Measurements from ENCODE around the gene CD36.

CD36 gene

DNA sequence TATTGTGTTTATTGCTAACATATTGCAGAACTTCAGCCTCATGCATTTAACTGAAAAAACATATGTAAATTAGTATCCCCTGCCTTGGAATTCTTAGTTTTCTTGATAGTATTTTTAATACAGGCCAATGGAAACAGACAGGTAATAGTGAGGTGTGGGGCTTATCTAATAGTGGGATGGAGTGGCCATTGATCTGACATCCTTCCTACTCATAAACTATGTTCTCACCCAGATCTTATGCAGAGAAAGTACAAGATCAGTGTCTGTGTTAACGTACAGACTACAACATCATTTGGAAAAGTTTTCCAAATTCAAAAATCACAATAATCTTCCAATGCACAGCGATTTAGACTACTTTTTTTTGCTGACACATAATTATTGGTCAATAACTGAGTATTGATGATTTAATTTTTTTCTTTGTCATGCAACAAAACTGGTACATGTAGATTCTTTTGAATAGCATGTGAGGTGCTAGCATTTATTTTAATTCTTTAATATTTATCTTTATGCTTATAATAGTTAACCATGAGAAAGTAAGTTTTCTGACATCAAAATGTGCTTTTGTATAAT is 9.7 kb downstream of the CD36 start:
- TF ChIP-seq, protein P1, sequence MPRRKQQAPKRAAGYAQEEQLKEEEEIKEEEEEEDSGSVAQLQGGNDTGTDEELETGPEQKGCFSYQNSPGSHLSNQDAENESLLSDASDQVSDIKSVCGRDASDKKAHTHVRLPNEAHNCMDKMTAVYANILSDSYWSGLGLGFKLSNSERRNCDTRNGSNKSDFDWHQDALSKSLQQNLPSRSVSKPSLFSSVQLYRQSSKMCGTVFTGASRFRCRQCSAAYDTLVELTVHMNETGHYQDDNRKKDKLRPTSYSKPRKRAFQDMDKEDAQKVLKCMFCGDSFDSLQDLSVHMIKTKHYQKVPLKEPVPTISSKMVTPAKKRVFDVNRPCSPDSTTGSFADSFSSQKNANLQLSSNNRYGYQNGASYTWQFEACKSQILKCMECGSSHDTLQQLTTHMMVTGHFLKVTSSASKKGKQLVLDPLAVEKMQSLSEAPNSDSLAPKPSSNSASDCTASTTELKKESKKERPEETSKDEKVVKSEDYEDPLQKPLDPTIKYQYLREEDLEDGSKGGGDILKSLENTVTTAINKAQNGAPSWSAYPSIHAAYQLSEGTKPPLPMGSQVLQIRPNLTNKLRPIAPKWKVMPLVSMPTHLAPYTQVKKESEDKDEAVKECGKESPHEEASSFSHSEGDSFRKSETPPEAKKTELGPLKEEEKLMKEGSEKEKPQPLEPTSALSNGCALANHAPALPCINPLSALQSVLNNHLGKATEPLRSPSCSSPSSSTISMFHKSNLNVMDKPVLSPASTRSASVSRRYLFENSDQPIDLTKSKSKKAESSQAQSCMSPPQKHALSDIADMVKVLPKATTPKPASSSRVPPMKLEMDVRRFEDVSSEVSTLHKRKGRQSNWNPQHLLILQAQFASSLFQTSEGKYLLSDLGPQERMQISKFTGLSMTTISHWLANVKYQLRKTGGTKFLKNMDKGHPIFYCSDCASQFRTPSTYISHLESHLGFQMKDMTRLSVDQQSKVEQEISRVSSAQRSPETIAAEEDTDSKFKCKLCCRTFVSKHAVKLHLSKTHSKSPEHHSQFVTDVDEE (CRISPR knock-in tag; IDR thresholded peaks at IDR 0.05): no peak
- TF ChIP-seq ISL1 (CRISPR knock-in tag; IDR thresholded peaks at IDR 0.05) (no peak), GLIS3 (CRISPR knock-in tag; IDR thresholded peaks at IDR 0.05) (no peak), ZNF565 (CRISPR knock-in tag; conservative IDR thresholded peaks at IDR 0.05; ENCODE audit: low read depth) (no peak), CSDC2 (CRISPR knock-in tag; IDR thresholded peaks at IDR 0.05) (no peak), OSR1 (CRISPR knock-in tag; IDR thresholded peaks at IDR 0.05) (no peak), ZNF8 (CRISPR knock-in tag; IDR thresholded peaks at IDR 0.05) (no peak), ARNTL (CRISPR knock-in tag; IDR thresholded peaks at IDR 0.05; ENCODE audit: borderline replicate concordance, low read depth) (no peak), TOX (CRISPR knock-in tag; IDR thresholded peaks at IDR 0.05; ENCODE audit: borderline replicate concordance) (no peak), TCF4 (CRISPR knock-in tag; IDR thresholded peaks at IDR 0.05; ENCODE audit: borderline replicate concordance) (no peak), ZNF70 (CRISPR knock-in tag; IDR thresholded peaks at IDR 0.05) (no peak), PPARA (CRISPR knock-in tag; IDR thresholded peaks at IDR 0.05; ENCODE audit: borderline replicate concordance) (no peak)
- TF ChIP-seq, protein P2, sequence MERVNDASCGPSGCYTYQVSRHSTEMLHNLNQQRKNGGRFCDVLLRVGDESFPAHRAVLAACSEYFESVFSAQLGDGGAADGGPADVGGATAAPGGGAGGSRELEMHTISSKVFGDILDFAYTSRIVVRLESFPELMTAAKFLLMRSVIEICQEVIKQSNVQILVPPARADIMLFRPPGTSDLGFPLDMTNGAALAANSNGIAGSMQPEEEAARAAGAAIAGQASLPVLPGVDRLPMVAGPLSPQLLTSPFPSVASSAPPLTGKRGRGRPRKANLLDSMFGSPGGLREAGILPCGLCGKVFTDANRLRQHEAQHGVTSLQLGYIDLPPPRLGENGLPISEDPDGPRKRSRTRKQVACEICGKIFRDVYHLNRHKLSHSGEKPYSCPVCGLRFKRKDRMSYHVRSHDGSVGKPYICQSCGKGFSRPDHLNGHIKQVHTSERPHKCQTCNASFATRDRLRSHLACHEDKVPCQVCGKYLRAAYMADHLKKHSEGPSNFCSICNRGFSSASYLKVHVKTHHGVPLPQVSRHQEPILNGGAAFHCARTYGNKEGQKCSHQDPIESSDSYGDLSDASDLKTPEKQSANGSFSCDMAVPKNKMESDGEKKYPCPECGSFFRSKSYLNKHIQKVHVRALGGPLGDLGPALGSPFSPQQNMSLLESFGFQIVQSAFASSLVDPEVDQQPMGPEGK (CRISPR knock-in tag; IDR thresholded peaks at IDR 0.05; ENCODE audit: borderline replicate concordance): no peak
- TF ChIP-seq, protein P3, sequence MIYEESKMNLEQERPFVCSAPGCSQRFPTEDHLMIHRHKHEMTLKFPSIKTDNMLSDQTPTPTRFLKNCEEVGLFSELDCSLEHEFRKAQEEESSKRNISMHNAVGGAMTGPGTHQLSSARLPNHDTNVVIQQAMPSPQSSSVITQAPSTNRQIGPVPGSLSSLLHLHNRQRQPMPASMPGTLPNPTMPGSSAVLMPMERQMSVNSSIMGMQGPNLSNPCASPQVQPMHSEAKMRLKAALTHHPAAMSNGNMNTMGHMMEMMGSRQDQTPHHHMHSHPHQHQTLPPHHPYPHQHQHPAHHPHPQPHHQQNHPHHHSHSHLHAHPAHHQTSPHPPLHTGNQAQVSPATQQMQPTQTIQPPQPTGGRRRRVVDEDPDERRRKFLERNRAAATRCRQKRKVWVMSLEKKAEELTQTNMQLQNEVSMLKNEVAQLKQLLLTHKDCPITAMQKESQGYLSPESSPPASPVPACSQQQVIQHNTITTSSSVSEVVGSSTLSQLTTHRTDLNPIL (CRISPR knock-in tag; IDR thresholded peaks at IDR 0.05; ENCODE audit: low read depth): no peak
- TF ChIP-seq, protein P4, sequence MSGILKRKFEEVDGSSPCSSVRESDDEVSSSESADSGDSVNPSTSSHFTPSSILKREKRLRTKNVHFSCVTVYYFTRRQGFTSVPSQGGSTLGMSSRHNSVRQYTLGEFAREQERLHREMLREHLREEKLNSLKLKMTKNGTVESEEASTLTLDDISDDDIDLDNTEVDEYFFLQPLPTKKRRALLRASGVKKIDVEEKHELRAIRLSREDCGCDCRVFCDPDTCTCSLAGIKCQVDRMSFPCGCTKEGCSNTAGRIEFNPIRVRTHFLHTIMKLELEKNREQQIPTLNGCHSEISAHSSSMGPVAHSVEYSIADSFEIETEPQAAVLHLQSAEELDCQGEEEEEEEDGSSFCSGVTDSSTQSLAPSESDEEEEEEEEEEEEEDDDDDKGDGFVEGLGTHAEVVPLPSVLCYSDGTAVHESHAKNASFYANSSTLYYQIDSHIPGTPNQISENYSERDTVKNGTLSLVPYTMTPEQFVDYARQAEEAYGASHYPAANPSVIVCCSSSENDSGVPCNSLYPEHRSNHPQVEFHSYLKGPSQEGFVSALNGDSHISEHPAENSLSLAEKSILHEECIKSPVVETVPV (CRISPR knock-in tag; IDR thresholded peaks at IDR 0.05): no peak
- no peak for ATAC-seq

DNA sequence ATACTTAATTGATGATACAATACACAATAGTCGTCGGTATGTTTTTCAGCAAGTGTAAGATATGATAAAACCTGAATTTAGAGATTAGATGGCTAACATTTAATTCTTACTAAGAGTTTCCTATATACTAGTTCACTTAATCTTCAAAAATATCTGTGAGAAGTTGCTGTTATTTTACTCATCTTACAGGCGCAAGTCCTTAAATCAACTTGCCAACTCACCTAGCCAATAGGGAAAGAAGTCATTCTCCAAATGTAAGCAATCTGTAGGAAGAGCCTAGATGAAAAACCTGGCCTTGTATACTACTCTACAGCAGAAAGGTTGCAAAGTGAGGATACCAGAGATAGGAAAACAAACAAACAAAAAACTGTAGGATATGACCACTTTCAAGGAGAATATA is 10.6 kb downstream of the CD36 start:
- ATAC-seq: no peak
- no peak for TF ChIP-seq ZFP30 (CRISPR knock-in tag; IDR thresholded peaks at IDR 0.05)
- TF ChIP-seq, protein P2 (CRISPR knock-in tag; IDR thresholded peaks at IDR 0.05; ENCODE audit: borderline replicate concordance): no peak
- TF ChIP-seq ESRRG (CRISPR knock-in tag; IDR thresholded peaks at IDR 0.05): no peak
- TF ChIP-seq TCF4 (CRISPR knock-in tag; IDR thresholded peaks at IDR 0.05; ENCODE audit: borderline replicate concordance): no peak
- TF ChIP-seq, protein P4 (CRISPR knock-in tag; IDR thresholded peaks at IDR 0.05): no peak
- no peak for TF ChIP-seq ZNF565 (CRISPR knock-in tag; conservative IDR thresholded peaks at IDR 0.05; ENCODE audit: low read depth)
- no peak for TF ChIP-seq OSR1 (CRISPR knock-in tag; IDR thresholded peaks at IDR 0.05)
- TF ChIP-seq, protein P3 (CRISPR knock-in tag; IDR thresholded peaks at IDR 0.05; ENCODE audit: low read depth): no peak
- no peak for TF ChIP-seq RARB (CRISPR knock-in tag; IDR thresholded peaks at IDR 0.05)
- no peak for TF ChIP-seq BACH2 (CRISPR knock-in tag; IDR thresholded peaks at IDR 0.05; ENCODE audit: borderline replicate concordance)
- no peak for TF ChIP-seq ZNF8 (CRISPR knock-in tag; IDR thresholded peaks at IDR 0.05)
- TF ChIP-seq, protein P5, sequence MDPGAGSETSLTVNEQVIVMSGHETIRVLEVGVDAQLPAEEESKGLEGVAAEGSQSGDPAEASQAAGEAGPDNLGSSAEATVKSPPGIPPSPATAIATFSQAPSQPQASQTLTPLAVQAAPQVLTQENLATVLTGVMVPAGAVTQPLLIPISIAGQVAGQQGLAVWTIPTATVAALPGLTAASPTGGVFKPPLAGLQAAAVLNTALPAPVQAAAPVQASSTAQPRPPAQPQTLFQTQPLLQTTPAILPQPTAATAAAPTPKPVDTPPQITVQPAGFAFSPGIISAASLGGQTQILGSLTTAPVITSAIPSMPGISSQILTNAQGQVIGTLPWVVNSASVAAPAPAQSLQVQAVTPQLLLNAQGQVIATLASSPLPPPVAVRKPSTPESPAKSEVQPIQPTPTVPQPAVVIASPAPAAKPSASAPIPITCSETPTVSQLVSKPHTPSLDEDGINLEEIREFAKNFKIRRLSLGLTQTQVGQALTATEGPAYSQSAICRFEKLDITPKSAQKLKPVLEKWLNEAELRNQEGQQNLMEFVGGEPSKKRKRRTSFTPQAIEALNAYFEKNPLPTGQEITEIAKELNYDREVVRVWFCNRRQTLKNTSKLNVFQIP (CRISPR knock-in tag; IDR thresholded peaks at IDR 0.05; ENCODE audit: borderline replicate concordance, low read depth): no peak
- TF ChIP-seq ZNF70 (CRISPR knock-in tag; IDR thresholded peaks at IDR 0.05): no peak
- no peak for TF ChIP-seq ZFP3 (CRISPR knock-in tag; IDR thresholded peaks at IDR 0.05)
- no peak for TF ChIP-seq ZC3H10 (CRISPR knock-in tag; IDR thresholded peaks at IDR 0.05)
- no peak for TF ChIP-seq ARNTL (CRISPR knock-in tag; IDR thresholded peaks at IDR 0.05; ENCODE audit: borderline replicate concordance, low read depth)
- TF ChIP-seq CSDC2 (CRISPR knock-in tag; IDR thresholded peaks at IDR 0.05): no peak

Data from SK-N-SH treated with all-trans-retinoic acid at 6 μM for 48 hours (cell line).